GM13976 (cell line): ENCODE results near the gene FMO2.
A peak's percentile ranks its signal among the peaks of the same experiment; 100 is the strongest.

ENCODE experiments used
- DNase-seq: peaks from one replicate; pipeline ENCODE4 v3.0.0; 2012; ENCODE audit warnings: low spot score
- in situ Hi-C: fragments of 300-500 bp; cut with MboI; formaldehyde crosslinking; loops from one replicate; pipeline ENCODE4 v1.12.0; 2022; ENCODE audit warnings: low sequenced_read_pairs, mixed read lengths, inconsistent platforms; ENCODE audit not compliant: unreplicated experiment
- TF ChIP-seq, protein P1 (sequence below): IDR thresholded peaks from 2 replicates; pipeline ENCODE4 v1.5.1; 2012; ENCODE audit warnings: borderline replicate concordance, mild to moderate bottlenecking; ENCODE audit not compliant: insufficient read depth; ENCODE audit errors: extremely low read depth, missing control alignments, control extremely low read depth

Gene FMO2

DNA sequence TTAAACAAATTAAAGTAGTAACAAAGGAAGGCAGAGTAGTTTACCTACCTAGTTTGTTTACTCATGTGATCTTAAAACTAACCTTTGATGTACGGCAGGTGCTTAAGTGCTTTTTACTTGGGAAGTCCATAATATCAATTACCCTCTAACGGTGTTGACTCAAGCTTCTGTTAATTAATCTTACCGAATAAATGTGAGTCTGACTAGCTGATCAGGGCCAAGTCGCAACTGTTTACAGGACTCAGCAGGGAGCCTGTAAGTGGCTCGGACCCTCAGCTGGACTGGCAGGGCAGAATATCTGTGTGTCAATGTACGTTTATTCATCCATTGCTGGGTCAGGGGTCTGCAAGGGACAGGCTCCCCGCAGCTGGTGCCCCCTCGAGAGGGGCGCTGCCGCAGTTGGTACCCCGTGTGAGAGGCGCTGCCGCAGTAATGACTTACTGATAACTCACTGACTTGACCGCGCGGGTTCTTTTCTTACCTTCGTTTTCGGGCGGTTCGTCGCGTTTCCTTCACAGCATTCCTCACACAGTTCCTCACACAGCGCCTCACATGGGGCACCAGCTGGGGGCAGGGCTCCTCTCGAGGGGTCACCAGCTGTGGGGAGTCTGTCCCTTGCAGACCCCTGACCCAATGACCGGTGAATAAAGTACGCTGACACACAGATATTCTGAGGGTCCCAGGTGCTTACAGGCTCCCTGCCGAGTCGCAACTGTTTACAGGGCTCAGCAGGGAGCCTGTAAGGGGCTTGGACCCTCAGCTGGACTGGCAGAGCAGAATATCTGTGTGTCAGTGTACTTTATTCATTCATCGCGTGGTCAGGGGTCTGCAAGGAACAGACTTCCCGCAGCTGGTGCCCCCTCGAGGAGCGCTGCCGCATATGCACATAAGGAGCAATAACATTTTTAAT lies 66.2 kb downstream of the FMO2 start:
- TF ChIP-seq, protein P1, sequence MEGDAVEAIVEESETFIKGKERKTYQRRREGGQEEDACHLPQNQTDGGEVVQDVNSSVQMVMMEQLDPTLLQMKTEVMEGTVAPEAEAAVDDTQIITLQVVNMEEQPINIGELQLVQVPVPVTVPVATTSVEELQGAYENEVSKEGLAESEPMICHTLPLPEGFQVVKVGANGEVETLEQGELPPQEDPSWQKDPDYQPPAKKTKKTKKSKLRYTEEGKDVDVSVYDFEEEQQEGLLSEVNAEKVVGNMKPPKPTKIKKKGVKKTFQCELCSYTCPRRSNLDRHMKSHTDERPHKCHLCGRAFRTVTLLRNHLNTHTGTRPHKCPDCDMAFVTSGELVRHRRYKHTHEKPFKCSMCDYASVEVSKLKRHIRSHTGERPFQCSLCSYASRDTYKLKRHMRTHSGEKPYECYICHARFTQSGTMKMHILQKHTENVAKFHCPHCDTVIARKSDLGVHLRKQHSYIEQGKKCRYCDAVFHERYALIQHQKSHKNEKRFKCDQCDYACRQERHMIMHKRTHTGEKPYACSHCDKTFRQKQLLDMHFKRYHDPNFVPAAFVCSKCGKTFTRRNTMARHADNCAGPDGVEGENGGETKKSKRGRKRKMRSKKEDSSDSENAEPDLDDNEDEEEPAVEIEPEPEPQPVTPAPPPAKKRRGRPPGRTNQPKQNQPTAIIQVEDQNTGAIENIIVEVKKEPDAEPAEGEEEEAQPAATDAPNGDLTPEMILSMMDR = peak; percentile 44

DNA sequence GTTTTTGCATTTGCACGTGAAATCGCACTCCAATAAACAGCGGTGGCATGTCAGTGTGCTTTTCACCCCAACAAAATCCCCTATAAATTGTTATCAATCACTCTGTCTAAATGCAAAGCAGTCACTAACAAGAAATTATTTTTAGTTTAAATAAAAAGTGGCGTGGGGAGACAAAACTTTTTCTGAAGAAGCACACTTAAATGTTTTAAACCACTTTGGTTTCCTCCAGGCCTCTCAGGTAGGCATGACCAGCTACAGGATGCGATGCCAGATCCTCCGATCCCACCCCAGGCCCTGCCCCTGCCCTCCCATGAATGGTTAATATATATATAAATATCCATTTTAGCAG lies 66.8 kb downstream of the FMO2 start:
- in situ Hi-C loops = no loop called here
- no peak for DNase-seq
- TF ChIP-seq, protein P1 = no peak

More for the DNA sequence above, 66.2 kb downstream of the FMO2 start:
- in situ Hi-C loops = no loop called here
- DNase-seq = peak; percentile 48

- in situ Hi-C loops = no loop called here
- DNase-seq = peak; percentile 40
- TF ChIP-seq, protein P1 = no peak
These were observed 67.4 kb downstream of the FMO2 start for GRCh38 chr1:171252482-171252881.

- no peak for DNase-seq
- in situ Hi-C loops = no loop called here
- TF ChIP-seq, protein P1 = no peak
These were observed 69.8 kb downstream of the FMO2 start for GRCh38 chr1:171254859-171255258.

DNA sequence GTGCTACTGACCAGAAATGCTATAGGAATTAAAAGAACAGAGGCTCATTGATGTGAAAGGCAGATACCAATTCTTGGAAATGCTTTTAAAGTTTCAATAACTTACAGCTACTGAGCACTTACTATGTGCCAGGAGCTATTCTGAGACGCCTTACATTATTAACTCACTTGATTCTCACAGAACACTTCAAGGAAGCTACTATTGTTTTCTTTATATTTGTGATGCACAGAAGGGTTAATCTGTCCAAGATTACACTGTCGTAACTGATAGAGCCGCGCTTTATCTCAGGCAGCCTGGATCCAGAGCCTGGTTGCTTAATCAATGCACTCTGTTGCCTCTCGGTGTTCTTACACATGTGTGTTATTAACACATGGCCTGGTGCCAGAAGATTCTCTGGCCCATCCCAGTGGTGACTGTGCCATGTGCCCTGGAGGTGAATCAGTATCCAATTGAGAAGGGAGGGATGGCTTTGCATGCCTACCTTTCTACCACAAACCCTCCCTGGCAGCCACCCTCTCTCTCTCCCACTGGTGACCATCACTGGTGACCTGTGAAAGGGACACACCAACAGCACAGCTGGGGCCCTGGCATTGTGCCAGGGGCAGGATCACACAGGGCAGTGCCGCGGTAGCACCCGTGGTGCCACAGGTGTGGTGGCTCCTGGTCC lies 72.0 kb downstream of the FMO2 start:
- in situ Hi-C loops = no loop called here
- no peak for DNase-seq

GRCh38 chr1:171257607-171258076 lies 72.5 kb downstream of the FMO2 start:
- DNase-seq = no peak
- in situ Hi-C loops = no loop called here
- TF ChIP-seq, protein P1 = no peak

More for the DNA sequence above, 72.0 kb downstream of the FMO2 start:
- TF ChIP-seq, protein P1 = no peak
